Gastroesophageal sphincter (tissue), 3 donors: ENCODE data around the gene VAV3.

Source experiments
- CTCF ChIP-seq, 4 experiments: fragments of 200-600 bp in 2 of 4; fragments of 450-650 bp in 2 of 4; sonication (generic) in 1 of 4; IDR thresholded peaks; one replicate each; pipeline ENCODE4 v1.5.1; 2017 to 2019; ENCODE audit warnings: antibody characterized with exemption in 4 of 4, mild to moderate bottlenecking in 2 of 4, moderate library complexity in 2 of 4
- EP300 ChIP-seq: sonication (generic); formaldehyde crosslinking; IDR thresholded peaks from one replicate; pipeline ENCODE4 v1.6.1; 2017; ENCODE audit warnings: antibody characterized with exemption, mild to moderate bottlenecking
- POLR2A ChIP-seq, 2 donors: fragments of 450-650 bp; IDR thresholded peaks; one replicate each; pipeline ENCODE4 v1.6.1; 2017; ENCODE audit warnings: antibody characterized with exemption in 2 of 2, mild to moderate bottlenecking in 2 of 2, moderate library complexity in 1 of 2
- POLR2AphosphoS5 ChIP-seq: sonication (generic); formaldehyde crosslinking; IDR thresholded peaks from one replicate; pipeline ENCODE4 v1.6.1; 2017; ENCODE audit warnings: antibody characterized with exemption

DNA sequence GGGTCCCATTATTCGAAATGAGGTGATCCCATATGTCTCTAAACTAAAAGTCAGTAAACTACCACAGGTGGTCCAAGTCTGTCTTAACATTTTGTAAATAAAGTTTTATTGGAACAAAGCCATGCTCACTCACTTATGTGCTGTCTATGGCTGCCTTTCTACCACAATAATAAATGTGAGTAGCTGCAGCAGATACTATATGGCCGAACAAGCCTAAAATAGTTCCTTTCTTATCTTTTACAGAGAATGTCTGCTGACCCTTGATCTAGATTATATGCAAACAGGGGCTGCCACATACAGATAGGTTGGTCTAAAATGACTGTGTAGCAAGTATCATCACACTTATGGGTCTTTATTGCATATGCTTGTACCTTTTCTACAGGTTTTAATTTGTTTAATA lies 140.0 kb downstream of the VAV3 start:
- TF ChIP-seq EP300 (no peak), CTCF (IDR thresholded peaks at IDR 0.05) (no peak), POLR2AphosphoS5 (no peak), POLR2A (IDR thresholded peaks at IDR 0.05) (no peak)
